MM.1S (cell line): ENCODE measurements around the gene PDZK1.

Experiments used
- DNase-seq: peaks from one replicate; pipeline ENCODE4 v3.0.0-alpha.2; 2015
- H2AFZ ChIP-seq: fragments of 300-600 bp; sonication (generic); 2 replicates; pipeline ENCODE4 v1.6.0; 2016; ENCODE audit warnings: antibody characterized with exemption, low read length
- H3F3A ChIP-seq: fragments of 300-600 bp; sonication (generic); 2 replicates; pipeline ENCODE4 v1.6.1; 2016; ENCODE audit warnings: mild to moderate bottlenecking, antibody characterized with exemption, low read length, moderate library complexity, mixed read lengths; ENCODE audit not compliant: insufficient read depth
- H3K27ac ChIP-seq: fragments of 300-600 bp; sonication (generic); 2 replicates; pipeline ENCODE4 v1.5.1; 2016; ENCODE audit warnings: mild to moderate bottlenecking, low read length
- H3K27me3 ChIP-seq: fragments of 300-600 bp; sonication (generic); replicated peaks from 2 replicates; pipeline ENCODE4 v1.6.0; 2016; ENCODE audit warnings: low read length; ENCODE audit not compliant: insufficient read depth
- H3K36me3 ChIP-seq: fragments of 300-600 bp; sonication (generic); replicated peaks from 2 replicates; pipeline ENCODE4 v1.6.1; 2016; ENCODE audit warnings: mild to moderate bottlenecking, low read length, mixed read lengths; ENCODE audit not compliant: insufficient read depth
- H3K4me1 ChIP-seq: fragments of 300-600 bp; sonication (generic); 2 replicates; pipeline ENCODE4 v1.6.1; 2016; ENCODE audit warnings: low read length, mixed read lengths
- H3K4me2 ChIP-seq: fragments of 300-600 bp; sonication (generic); 2 replicates; pipeline ENCODE4 v1.6.0; 2016; ENCODE audit warnings: low read depth, low read length
- H3K4me3 ChIP-seq: fragments of 300-600 bp; sonication (generic); 2 replicates; pipeline ENCODE4 v1.5.1; 2016; ENCODE audit warnings: low read length, mixed read lengths
- H3K79me2 ChIP-seq: fragments of 300-600 bp; sonication (generic); 2 replicates; pipeline ENCODE4 v1.6.1; 2016; ENCODE audit warnings: mixed run types, low read length, mixed read lengths
- H3K9ac ChIP-seq: fragments of 300-600 bp; sonication (generic); 2 replicates; pipeline ENCODE4 v1.6.1; 2016; ENCODE audit warnings: low read length, mixed read lengths
- H3K9me2 ChIP-seq: fragments of 300-600 bp; sonication (generic); replicated peaks from 2 replicates; pipeline ENCODE4 v1.6.1; 2016; ENCODE audit warnings: mild to moderate bottlenecking, low read length, mixed read lengths; ENCODE audit not compliant: insufficient read depth
- H3K9me3 ChIP-seq: fragments of 300-600 bp; sonication (generic); replicated peaks from 2 replicates; pipeline ENCODE4 v1.6.1; 2016; ENCODE audit warnings: mild to moderate bottlenecking, low read length, mixed read lengths; ENCODE audit not compliant: insufficient read depth
- H4K20me1 ChIP-seq: fragments of 300-600 bp; sonication (generic); 2 replicates; pipeline ENCODE4 v1.6.1; 2016; ENCODE audit warnings: mild to moderate bottlenecking, low read length, moderate library complexity, mixed read lengths; ENCODE audit not compliant: insufficient read depth
- CTCF ChIP-seq: fragments of 300-600 bp; sonication (generic); IDR thresholded peaks from 2 replicates; pipeline ENCODE4 v1.5.1; 2016; ENCODE audit warnings: antibody characterized with exemption, low read length, mixed read lengths
- EZH2 ChIP-seq: fragments of 300-600 bp; sonication (generic); optimal IDR thresholded peaks from 2 replicates; pipeline ENCODE3; 2017; ENCODE audit warnings: low read depth, mild to moderate bottlenecking, antibody characterized with exemption, low read length, mixed read lengths
- EZH2phosphoT487 ChIP-seq: fragments of 300-600 bp; sonication (generic); IDR thresholded peaks from 2 replicates; pipeline ENCODE4 v1.6.1; 2018; ENCODE audit warnings: antibody characterized with exemption, low read length

Gene PDZK1

GRCh38 chr1:145701306-145701862 lies 5.8 kb downstream of the PDZK1 start:
- Histone ChIP-seq H3F3A (no peaks in the 10 kb centered on the region), H3K4me2 (no peak overlapping the region), H3K27me3 (no peaks in the 10 kb centered on the region), H3K4me1 (no peaks in the 10 kb centered on the region), H2AFZ (no peak overlapping the region), H3K9me2 (no peaks in the 10 kb centered on the region), H3K79me2 (no peaks in the 10 kb centered on the region), H3K36me3 (no peaks in the 10 kb centered on the region), H3K27ac (no peak overlapping the region), H3K4me3 (no peak overlapping the region), H3K9me3 (no peaks in the 10 kb centered on the region), H3K9ac (no peak overlapping the region), H4K20me1 (no peaks in the 10 kb centered on the region)
- no peak for TF ChIP-seq EZH2
- TF ChIP-seq CTCF: no peak
- no peak for TF ChIP-seq EZH2phosphoT487
- no peak for DNase-seq

GRCh38 chr1:145696630-145696960 lies 10.6 kb downstream of the PDZK1 start:
- no peaks in the 10 kb centered on the region for H3K79me2 ChIP-seq
- TF ChIP-seq EZH2phosphoT487 (no peak), CTCF (no peak), EZH2 (no peak)
- H3K27ac ChIP-seq: no peak overlapping the region
- H3K9me3 ChIP-seq: no peaks in the 10 kb centered on the region
- H3K36me3 ChIP-seq: no peaks in the 10 kb centered on the region
- H3F3A ChIP-seq: no peaks in the 10 kb centered on the region
- H3K27me3 ChIP-seq: no peaks in the 10 kb centered on the region
- no peaks in the 10 kb centered on the region for H3K9me2 ChIP-seq
- H3K9ac ChIP-seq: no peak overlapping the region
- no peak overlapping the region for H3K4me3 ChIP-seq
- H2AFZ ChIP-seq: no peak overlapping the region
- no peaks in the 10 kb centered on the region for H4K20me1 ChIP-seq
- H3K4me2 ChIP-seq: no peak overlapping the region
- peaks cover 1% of the 10 kb centered on the region; the same call in 1 of the 2 replicates for H3K4me1 ChIP-seq
- no peak for DNase-seq

- no peaks in the 10 kb centered on the region for H3K9me2 ChIP-seq
- H3K9ac ChIP-seq: no peak overlapping the region
- TF ChIP-seq EZH2phosphoT487 (no peak), EZH2 (no peak), CTCF (no peak)
- H3K9me3 ChIP-seq: no peaks in the 10 kb centered on the region
- no peaks in the 10 kb centered on the region for H4K20me1 ChIP-seq
- no peak overlapping the region for H3K4me2 ChIP-seq
- H3K27ac ChIP-seq: no peak overlapping the region
- H3F3A ChIP-seq: peaks cover 2% of the 10 kb centered on the region; the same call in 1 of the 2 replicates
- no peak for DNase-seq
- H3K4me1 ChIP-seq: peaks cover 7% of the 10 kb centered on the region
- H3K79me2 ChIP-seq: no peaks in the 10 kb centered on the region
- no peaks in the 10 kb centered on the region for H3K27me3 ChIP-seq
- no peaks in the 10 kb centered on the region for H3K36me3 ChIP-seq
- H2AFZ ChIP-seq: no peak overlapping the region
- no peak overlapping the region for H3K4me3 ChIP-seq
Observed at GRCh38 chr1:145695821-145696629, 11.1 kb downstream of the PDZK1 start.
